Measurements from ENCODE around the gene BDNF.
"Not testable (repeated sequence)": the region's sequence is repeated elsewhere in the genome, so short reads cannot be mapped to it uniquely, and the experiment has no call there.

Gene BDNF

GRCh38 chr11:27672836-27673464, 27.3 kb downstream of the BDNF start:
- no peak for DNase-seq (ENCODE audit: low read depth)
- H3K4me3 ChIP-seq (ENCODE audit: low read depth, low read length): no peak overlapping the region
- TF ChIP-seq, protein P1, sequence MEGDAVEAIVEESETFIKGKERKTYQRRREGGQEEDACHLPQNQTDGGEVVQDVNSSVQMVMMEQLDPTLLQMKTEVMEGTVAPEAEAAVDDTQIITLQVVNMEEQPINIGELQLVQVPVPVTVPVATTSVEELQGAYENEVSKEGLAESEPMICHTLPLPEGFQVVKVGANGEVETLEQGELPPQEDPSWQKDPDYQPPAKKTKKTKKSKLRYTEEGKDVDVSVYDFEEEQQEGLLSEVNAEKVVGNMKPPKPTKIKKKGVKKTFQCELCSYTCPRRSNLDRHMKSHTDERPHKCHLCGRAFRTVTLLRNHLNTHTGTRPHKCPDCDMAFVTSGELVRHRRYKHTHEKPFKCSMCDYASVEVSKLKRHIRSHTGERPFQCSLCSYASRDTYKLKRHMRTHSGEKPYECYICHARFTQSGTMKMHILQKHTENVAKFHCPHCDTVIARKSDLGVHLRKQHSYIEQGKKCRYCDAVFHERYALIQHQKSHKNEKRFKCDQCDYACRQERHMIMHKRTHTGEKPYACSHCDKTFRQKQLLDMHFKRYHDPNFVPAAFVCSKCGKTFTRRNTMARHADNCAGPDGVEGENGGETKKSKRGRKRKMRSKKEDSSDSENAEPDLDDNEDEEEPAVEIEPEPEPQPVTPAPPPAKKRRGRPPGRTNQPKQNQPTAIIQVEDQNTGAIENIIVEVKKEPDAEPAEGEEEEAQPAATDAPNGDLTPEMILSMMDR (IDR thresholded peaks at IDR 0.05; ENCODE audit: insufficient read depth, low read depth, low read length, missing control alignments): no peak

DNA sequence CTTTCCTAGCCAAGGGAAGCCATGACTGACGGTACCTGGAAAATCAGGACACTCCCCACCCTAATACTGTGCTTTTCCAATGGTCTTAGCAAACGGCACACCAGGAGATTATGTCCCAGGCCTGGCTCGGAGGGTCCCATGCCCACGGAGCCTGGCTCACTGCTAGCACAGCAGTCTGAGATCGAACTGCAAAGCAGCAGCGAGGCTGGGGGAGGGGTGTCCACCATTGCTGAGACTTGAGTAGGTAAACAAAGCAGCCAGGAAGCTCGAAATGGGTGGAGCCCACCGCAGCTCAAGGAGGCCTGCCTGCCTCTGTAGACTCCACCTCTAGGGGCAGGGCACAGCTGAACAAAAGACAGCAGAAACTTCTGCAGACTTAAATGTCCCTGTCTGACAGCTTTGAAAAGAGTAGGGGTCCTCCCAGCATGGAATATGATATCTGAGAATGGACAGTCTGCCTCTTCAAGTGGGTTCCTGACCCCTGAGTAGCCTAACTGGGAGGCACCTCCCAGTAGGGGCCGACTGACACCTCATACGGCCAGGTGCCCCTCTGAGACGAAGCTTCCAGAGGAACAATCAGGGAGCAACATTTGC, 34.6 kb downstream of the BDNF start:
- not testable (repeated sequence) for H3K4me3 ChIP-seq (ENCODE audit: low read depth, low read length)

DNA sequence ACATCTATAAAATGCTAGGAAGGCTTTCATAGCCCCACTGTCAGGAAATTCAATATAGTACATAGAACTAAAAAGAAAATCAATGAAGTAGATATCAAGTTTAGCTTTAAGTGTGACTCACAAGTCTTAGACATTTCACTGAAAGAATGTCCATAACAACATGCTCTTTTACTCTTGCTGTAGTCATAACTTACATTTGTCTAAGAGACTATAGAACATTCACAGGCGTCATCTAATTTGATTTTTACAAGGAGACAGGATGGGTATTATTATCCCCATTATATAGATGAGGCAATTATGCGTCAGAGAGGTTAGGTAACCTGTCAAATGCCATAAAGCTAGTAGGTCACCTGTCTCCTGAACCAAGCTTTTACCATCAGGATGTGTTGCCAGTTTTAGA, 36.9 kb downstream of the BDNF start:
- H3K4me3 ChIP-seq (ENCODE audit: low read depth, low read length): no peak overlapping the region
- DNase-seq (ENCODE audit: low read depth): no peak
- TF ChIP-seq, protein P1 (IDR thresholded peaks at IDR 0.05; ENCODE audit: insufficient read depth, low read depth, low read length, missing control alignments): no peak

More for the DNA sequence above, 34.6 kb downstream of the BDNF start:
- DNase-seq (ENCODE audit: low read depth): not testable (repeated sequence)

- H3K4me3 ChIP-seq (ENCODE audit: low read depth, low read length): no peak overlapping the region
- no peak for DNase-seq (ENCODE audit: low read depth)
- TF ChIP-seq, protein P1 (IDR thresholded peaks at IDR 0.05; ENCODE audit: insufficient read depth, low read depth, low read length, missing control alignments): no peak
These were observed 40.1 kb downstream of the BDNF start for GRCh38 chr11:27660171-27660570.

- H3K4me3 ChIP-seq (ENCODE audit: low read depth, low read length): no peak overlapping the region
- no peak for DNase-seq (ENCODE audit: low read depth)
- TF ChIP-seq, protein P1 (IDR thresholded peaks at IDR 0.05; ENCODE audit: insufficient read depth, low read depth, low read length, missing control alignments): no peak
These were observed 41.6 kb downstream of the BDNF start for GRCh38 chr11:27658535-27659236.

GRCh38 chr11:27656806-27657483, 43.3 kb downstream of the BDNF start:
- TF ChIP-seq, protein P1 (IDR thresholded peaks at IDR 0.05; ENCODE audit: insufficient read depth, low read depth, low read length, missing control alignments): no peak
- no peak overlapping the region for H3K4me3 ChIP-seq (ENCODE audit: low read depth, low read length)
- DNase-seq (ENCODE audit: low read depth): no peak

DNA sequence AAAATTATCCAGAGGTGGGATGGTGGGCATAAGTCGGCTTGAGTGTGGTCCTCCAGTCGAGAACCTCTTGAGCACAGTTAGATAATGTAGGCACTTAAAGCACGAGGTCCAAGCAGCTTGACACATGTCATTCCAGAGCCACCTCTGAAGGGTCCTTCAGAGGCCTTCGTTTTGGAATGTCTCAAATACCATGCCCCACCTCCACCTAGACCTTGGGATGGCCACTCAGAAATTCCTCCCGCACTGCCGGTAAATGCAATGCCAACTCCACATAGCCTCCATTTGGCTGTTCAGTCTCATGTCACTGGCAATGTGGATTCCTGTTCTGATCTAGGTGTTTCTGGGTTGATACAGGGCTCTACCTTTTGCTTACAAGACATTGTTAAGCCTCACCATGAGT, 43.9 kb downstream of the BDNF start:
- no peak overlapping the region for H3K4me3 ChIP-seq (ENCODE audit: low read depth, low read length)
- TF ChIP-seq, protein P1 (IDR thresholded peaks at IDR 0.05; ENCODE audit: insufficient read depth, low read depth, low read length, missing control alignments): no peak
- no peak for DNase-seq (ENCODE audit: low read depth)

Data from GM12865 (cell line).